HG03460 (cell line): ENCODE results near the gene MYLK.

Experiments used
- ATAC-seq: cut with Tn5 transposase; IDR thresholded peaks from one replicate; pipeline ENCODE4 v1.9.1; 2021; ENCODE audit not compliant: unreplicated experiment

Gene MYLK

DNA sequence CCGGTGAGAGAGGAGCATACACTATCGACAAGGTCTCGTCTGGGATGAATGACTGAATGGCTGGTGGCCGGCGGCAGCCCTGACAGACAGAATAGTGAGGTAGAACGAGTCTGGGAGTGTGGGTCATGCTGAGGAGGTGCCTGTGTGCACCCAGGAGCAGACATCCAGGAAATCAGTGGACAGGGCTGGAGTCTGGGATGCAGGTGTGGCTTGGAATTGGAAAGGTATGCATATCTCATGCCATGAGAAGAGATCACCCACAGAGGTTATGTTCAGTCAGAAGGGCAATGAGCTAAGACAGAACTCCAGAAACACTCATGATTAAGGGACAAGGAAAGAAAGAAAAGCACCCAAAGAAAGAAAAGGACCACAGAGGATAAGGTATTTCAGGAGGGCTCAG lies 320.1 kb downstream of the MYLK start:
- no peak for ATAC-seq

DNA sequence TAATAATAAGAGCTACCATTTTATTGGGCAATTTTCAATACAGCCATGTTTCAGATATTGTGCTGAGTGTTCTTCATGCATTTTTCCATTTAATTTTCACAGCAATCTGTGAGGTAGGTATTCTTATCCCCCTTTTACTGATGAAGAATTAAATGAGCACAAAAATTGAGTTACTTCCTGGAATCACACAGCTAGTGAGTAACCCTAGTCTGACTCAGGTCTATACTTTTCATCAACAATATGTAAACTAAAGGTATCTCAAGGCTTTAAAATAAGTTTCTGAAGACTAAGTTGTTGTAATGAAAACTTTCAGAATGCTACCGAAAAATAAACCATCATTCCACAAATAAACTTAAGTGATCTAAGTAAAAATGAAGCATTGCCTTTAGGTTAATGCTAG lies 321.6 kb downstream of the MYLK start:
- ATAC-seq, result no peak

DNA sequence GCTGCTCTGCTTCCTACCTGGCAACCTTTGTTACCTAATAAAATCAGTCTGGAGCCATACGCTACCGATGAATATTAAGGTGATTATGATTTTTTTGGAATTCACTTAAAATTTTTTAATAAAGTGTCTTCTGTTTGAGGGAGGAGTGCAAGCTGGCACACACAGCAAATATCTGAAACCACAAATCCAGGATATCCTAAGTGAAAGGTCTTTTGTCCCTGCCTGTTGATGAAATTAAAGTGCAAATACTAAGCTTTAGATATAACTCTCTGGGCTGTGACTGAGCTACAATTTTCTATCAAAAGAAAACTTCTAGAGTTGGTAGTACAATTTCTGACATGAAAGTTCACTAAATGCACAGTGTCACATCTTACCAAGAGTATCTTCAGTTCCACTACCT lies 322.9 kb downstream of the MYLK start:
- no peak for ATAC-seq
